ENCODE data around the gene FBXO34. TPM values are rescaled to one million over a fixed set of nuclear protein-coding genes. Genes with fewer than 3 reads are reported as not detected.

Gene FBXO34
- polyA plus RNA-seq, 1 experiment: 30.9 TPM

- peak overlapping the region; percentile 31 for H3K27ac ChIP-seq (ENCODE audit: low read depth, low read length)
- ChIA-PET POLR2A (no interaction called here), CTCF (interaction anchor here (1.4 kb wide), 1 partner anchor 89 kb away, joined by 3 read pairs; no protein-coding TSS in a partner anchor)
- H3K9me3 ChIP-seq (ENCODE audit: control insufficient read depth, insufficient read depth, low read length): no peaks in the 10 kb centered on the region
- TF ChIP-seq CTCF (IDR thresholded peaks at IDR 0.05; ENCODE audit: low read depth, low read length): no peak
- H3K27me3 ChIP-seq (ENCODE audit: control insufficient read depth, insufficient read depth, low read length): no peaks in the 10 kb centered on the region
- no peak for DNase-seq (ENCODE audit: low read depth, low spot score)
- H3K4me3 ChIP-seq (ENCODE audit: low read depth, low read length): no peak overlapping the region
Measured at GRCh38 chr14:55359307-55359706, 88.1 kb downstream of the FBXO34 start.

DNA sequence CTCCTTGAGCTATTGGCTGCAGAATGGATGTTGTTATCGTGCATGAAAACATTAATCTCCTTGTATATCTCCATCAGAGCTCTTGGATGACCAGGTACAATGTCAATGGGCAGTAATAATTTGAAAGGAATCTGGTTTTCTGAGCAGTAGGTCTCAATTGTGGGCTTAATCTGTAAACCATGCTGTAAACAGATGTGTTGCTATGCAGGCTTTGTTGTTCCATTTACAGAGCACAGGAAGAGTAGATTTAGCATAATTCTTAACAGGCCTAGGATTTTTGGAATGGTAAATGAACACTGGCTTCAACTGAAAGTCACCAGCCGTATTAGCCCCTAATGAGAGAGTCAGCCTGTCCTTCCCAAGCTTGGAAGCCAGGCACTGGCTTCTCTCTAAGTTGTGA, 90.0 kb downstream of the FBXO34 start:
- Histone ChIP-seq H3K27ac (ENCODE audit: low read depth, low read length) (peak overlapping the region; percentile 31), H3K27me3 (ENCODE audit: control insufficient read depth, insufficient read depth, low read length) (no peaks in the 10 kb centered on the region), H3K4me3 (ENCODE audit: low read depth, low read length) (no peak overlapping the region), H3K9me3 (ENCODE audit: control insufficient read depth, insufficient read depth, low read length) (no peaks in the 10 kb centered on the region)
- ChIA-PET CTCF (interaction anchor here (1.1 kb wide), 1 partner anchor 91 kb away, joined by 3 read pairs; no protein-coding TSS in a partner anchor), POLR2A (no interaction called here)
- TF ChIP-seq CTCF (IDR thresholded peaks at IDR 0.05; ENCODE audit: low read depth, low read length): no peak
- DNase-seq (ENCODE audit: low read depth, low spot score): no peak

DNA sequence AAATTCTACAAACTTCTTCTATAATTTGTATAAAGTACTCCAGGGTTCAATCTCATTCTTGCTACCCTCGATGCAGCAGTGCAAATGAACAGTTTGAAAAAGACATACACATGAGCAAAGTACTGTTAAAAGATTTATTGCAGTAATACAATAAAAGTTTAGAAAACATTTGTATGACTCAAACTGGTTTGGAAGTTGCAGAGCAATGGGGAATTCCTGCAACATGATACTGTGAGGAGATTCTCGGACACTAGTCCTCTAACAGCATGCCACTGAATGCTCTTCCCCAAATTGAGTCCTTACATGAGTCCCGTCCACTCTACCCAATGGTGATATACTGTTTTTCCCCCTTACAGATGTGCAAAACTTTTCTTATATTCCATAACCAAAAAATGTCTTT, 95.0 kb downstream of the FBXO34 start:
- peak overlapping the region; percentile 71 for H3K27ac ChIP-seq (ENCODE audit: low read depth, low read length)
- no peak overlapping the region for H3K4me3 ChIP-seq (ENCODE audit: low read depth, low read length)
- no peaks in the 10 kb centered on the region for H3K27me3 ChIP-seq (ENCODE audit: control insufficient read depth, insufficient read depth, low read length)
- ChIA-PET CTCF (interaction anchor here (1.0 kb wide), 1 partner anchor 12 kb away, joined by 3 read pairs; no protein-coding TSS in a partner anchor), POLR2A (interaction anchor here (1.5 kb wide), 1 partner anchor 17 kb away, joined by 4 read pairs; no protein-coding TSS in a partner anchor)
- peak; percentile 43 for DNase-seq (ENCODE audit: low read depth, low spot score)
- H3K9me3 ChIP-seq (ENCODE audit: control insufficient read depth, insufficient read depth, low read length): no peaks in the 10 kb centered on the region
- TF ChIP-seq CTCF (IDR thresholded peaks at IDR 0.05; ENCODE audit: low read depth, low read length): no peak

DNA sequence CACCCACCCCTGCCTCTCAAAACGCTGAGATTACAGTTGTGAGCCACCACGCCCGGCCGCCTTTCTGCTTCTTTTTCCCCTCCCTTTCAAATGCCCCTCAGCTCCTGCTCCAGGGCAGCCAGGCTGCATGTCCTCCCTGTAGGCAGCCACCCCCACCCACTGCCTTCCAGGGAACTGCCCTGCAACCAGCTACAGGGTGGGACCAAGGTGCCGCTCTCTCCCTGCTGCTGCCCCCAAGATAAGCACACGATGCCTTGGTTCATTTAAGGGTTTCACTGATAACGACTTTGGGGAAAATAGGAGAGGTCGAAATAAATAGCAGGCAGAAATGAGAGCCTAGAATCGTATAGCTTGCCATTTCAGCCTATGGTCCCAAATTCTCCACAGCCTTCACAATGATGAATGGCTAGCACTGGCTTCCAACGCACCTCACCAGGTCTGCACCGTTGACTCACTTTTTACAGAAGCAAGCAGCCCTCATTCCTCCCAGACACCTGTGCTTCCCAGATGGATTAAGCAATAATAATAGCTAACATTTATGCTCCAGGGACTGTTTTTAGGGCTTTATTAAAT, 99.7 kb downstream of the FBXO34 start:
- no peaks in the 10 kb centered on the region for H3K9me3 ChIP-seq (ENCODE audit: control insufficient read depth, insufficient read depth, low read length)
- ChIA-PET CTCF (no interaction called here), POLR2A (no interaction called here)
- H3K27me3 ChIP-seq (ENCODE audit: control insufficient read depth, insufficient read depth, low read length): no peaks in the 10 kb centered on the region
- H3K27ac ChIP-seq (ENCODE audit: low read depth, low read length): no peak overlapping the region
- TF ChIP-seq CTCF (IDR thresholded peaks at IDR 0.05; ENCODE audit: low read depth, low read length): no peak
- DNase-seq (ENCODE audit: low read depth, low spot score): no peak
- no peak overlapping the region for H3K4me3 ChIP-seq (ENCODE audit: low read depth, low read length)

GRCh38 chr14:55372423-55372822, 101.2 kb downstream of the FBXO34 start:
- POLR2A ChIA-PET: interaction anchor here (0.6 kb wide), 1 partner anchor 20 kb away, joined by 11 read pairs; no protein-coding TSS in a partner anchor
- H3K9me3 ChIP-seq (ENCODE audit: control insufficient read depth, insufficient read depth, low read length): no peaks in the 10 kb centered on the region
- H3K27ac ChIP-seq (ENCODE audit: low read depth, low read length): no peak overlapping the region
- no peak for TF ChIP-seq CTCF (IDR thresholded peaks at IDR 0.05; ENCODE audit: low read depth, low read length)
- no peak for DNase-seq (ENCODE audit: low read depth, low spot score)
- no peaks in the 10 kb centered on the region for H3K27me3 ChIP-seq (ENCODE audit: control insufficient read depth, insufficient read depth, low read length)
- no peak overlapping the region for H3K4me3 ChIP-seq (ENCODE audit: low read depth, low read length)
- CTCF ChIA-PET: interaction anchor here (1.6 kb wide), 1 partner anchor 102 kb away, joined by 7 read pairs; no protein-coding TSS in a partner anchor
